Stimulated activated CD8-positive, alpha-beta memory T cell treated with anti-CD3 and anti-CD28 coated beads, Interleukin-15, amount 100 ng/mL, for 24 hours (primary cell): Measurements from ENCODE around the gene TANC2.

Experiments used
- DNase-seq: peaks from one replicate; pipeline ENCODE4 v3.0.0-alpha.2; 2020; ENCODE audit warnings: low read depth

Gene TANC2

DNA sequence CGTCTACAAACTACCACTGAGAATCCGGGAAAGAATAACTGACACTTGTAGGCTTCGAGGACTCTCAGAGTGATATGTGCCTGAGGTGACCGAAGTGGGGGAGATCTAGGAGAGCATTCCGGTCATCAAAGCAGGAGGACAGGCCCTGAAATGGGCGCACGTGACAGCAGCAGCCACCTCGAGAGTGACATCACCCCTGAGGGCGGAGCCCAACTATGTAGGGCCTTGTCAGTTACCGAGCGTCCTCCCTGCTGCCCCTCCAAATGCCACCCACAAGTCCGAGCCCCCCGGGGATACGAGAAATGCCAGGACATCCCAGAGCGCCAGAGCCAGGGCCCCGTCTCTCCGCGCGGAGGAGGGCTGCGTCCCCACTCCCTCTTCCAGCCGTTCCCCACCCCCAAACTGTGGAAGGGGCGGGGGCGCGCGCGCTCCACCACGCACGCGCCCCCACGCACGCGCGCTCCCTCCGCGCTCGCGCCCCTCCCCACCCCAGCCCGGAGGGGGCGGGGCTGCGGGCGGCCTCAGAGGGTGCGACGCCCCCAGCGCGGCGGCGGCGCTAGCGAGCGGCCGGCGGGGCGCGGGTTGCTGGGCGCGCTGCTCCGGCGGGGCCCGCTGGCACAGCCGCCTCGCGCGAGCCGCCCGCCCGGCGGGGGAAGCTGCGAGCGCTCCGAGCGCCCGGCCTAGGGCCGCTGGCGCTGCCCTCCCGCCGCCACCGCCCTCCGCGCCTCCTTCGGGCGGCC is at the start of gene TANC2:
TANC2 (plus strand) TSS at position 550 of the 740 bp plus-strand sequence. CDS start 43,325 bp downstream, outside the sequence.
- DNase-seq = peak; percentile 38

DNA sequence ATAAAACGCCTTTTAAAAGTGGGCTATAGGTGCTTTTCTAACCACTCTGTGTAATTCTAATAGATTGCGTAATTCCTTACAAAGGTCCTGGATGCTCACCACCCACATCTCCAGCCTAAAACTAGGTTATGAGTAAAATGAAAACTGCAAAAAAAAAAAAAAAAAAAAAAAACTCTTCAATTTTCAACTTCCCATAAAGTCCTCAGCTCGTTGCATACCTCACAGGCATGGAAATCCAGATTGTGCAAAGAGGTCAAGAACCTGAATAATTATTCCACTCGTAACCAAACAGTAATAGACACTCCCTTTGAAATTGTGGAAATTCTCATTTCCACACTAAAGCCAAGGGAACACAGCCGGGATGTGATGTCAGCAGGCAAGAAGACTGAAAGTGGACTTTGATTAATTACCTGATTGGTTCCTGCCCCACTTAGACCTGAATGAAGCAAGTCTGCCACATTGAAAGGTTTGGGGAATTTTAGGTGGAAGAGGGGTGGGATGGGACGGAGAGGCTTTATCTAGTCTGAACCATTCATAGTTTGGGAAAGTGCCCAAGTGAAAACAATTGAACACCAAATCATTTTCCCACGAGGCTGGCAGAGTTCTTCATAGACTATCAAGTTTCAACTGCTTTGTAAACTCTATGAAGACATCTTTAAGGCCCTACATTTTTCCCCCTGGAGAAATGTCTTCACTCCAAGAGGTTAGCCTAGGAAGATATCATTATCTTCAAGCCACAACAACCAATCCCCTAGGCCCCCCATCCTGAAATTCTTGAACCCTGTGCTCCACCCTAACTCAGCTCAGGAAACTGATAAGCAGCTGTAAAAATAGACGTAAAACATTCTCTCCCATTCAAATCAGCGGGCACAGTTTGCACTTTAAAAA is 49.1 kb upstream of the TANC2 start:
- no peak for DNase-seq

DNA sequence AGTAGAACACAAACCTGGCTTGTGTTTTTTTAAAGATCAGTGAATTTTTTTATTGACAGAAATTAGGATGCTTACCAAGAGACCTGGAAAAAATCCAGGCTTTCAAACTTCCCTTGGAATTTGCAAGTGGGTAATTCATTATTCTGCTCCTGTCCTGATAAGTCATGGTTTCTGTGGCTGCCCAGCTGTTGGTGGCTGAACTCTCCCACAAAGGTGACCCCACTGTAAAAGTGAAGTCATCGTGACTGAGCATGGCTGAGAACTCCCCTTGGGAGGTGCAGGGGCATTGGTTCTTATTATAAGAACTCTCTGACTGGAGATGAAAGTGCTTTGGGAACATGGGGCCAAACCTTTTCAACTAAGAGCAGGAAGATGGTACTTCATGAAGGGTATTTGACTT is 46.6 kb upstream of the TANC2 start:
- DNase-seq = no peak

DNA sequence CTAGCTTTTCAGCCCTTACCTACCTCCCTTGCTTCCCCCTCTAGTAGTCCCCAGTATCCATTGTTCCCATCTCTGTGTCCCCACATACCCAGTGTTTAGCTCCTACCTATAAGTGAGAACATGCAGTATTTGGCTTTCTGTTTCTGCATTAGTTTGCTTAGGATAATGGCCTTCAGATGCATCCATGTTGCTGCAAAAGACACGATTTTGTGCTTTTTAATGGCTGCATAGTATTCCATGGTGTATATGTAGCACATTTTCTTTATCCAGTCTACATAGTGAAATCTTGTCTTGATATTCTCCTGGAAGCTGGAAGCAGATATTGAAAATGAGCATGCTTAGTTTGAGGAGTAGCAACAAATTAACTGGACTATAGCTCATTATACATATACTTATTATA is 45.7 kb upstream of the TANC2 start:
- no peak for DNase-seq

DNA sequence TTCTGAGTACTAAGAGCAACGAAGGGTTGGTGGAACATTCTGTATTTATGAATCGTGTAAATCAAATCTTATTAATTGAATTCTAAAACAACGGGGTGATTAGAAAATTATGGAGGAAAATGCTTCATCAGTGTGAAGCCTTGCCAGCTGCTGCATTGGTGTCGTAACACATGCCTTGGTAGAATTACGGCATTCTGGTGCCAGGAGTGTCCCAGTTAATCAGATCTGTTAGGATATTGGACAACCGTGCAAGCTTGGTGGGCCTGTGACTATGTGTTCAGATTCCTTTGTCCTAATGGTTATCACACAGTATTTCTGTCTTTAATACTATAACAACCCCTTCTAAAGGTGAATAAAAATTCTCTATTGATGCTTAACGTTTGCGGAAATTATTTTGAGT is 44.2 kb upstream of the TANC2 start:
- no peak for DNase-seq

DNA sequence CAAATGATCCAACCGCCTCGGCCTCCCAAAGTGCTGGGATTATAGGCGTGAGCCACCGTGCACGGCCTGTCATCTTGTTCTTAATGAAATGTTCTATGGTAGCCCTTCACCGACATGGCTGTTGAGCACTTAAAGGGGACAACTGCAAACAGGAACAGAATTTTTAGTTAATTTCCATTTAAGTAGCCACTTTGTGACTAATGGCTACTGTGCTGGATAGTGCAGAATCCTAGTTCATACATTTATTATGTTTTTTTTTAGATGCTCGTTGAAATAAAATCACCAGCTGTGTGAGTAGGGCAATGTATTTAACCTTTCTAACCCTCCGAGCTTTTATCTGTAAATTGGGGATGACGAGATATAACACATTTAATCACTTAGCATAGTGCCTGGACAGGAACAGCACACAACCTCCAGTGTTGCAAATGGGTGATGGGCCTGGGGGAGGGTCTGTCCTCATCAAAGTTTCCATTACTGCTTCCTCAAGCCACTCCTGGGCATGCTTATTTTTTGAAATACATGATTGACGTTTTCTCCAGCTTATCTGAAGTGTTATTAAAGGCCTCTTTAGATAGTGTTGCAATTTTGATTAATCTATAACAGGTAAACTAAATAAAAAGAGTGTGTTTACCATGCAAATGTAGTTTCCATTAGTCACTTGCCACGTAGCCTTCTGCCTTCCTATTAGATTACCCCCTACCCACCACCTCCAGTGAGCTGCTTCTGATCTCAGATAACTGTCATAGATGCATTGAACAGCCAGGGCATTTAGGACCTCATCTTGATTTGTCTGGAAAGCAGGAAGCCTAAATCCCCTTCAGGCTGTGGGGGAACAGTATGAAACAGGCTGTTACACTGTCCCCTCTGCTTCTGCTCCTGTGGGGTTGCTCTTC is 42.5 kb upstream of the TANC2 start:
- DNase-seq = no peak

DNA sequence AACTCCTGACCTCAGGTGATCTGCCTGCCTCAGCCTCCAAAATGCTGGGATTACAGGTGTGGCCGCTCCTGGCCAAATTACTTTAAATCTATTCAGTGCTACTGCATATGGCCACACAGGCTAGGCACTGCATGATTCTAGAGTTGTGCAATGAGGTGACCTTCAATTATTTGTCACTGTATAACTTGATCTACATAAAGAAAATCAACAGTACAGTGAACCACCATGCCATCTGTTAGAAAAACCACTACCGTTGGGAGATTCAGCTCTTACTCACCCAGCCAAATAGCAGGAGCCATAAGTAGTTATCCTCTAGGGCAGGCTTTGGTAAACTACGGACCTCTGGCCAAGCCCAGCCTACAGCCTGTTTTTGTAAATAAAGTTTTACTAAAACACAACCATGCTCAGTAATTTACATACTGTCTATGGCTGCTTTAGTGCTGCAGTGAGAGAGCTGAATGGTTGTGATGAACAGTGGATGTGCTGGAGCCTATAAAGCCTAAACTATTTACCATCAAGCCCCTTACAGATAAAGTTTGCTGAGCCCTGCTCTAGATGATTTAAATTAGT is 40.7 kb upstream of the TANC2 start:
- no peak for DNase-seq

DNA sequence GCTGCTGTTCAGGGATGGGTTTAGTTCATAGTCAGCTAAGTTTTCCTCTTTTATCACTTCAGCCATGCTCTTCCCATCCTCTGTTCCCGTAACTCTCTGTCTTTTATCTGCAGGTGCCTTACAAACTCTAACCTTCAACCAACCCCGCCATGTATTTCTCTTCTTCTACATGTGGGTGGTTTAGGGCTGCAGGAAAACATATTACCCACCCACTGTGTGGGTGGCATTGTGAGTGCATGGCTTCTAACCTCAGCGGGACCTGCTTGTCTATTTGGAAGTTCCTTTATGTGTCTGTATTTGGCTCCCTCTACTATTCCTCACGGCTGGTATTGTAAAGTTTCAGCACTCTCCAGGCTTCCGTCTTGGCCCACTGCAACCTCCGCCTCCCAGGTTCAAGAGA is 39.0 kb upstream of the TANC2 start:
- no peak for DNase-seq

DNA sequence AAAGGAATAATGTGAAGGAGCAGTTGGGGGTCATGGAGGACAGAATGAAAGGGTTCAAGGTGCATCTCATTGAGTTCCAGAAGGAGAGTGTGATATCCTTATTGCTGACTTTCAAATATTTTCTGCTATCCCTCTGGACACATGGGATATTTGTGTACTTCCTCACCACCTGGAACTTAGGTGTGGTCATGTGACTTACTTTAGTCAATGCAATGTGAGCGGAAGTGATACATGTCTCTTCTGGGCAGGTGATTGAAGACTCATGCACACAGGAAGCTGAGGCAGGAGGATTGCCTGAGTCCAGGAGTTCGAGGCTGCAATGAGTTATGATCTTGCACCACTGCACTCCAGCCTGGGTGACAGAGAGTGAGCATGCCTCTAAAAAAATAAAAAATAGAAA is 36.7 kb upstream of the TANC2 start:
- DNase-seq = no peak

DNA sequence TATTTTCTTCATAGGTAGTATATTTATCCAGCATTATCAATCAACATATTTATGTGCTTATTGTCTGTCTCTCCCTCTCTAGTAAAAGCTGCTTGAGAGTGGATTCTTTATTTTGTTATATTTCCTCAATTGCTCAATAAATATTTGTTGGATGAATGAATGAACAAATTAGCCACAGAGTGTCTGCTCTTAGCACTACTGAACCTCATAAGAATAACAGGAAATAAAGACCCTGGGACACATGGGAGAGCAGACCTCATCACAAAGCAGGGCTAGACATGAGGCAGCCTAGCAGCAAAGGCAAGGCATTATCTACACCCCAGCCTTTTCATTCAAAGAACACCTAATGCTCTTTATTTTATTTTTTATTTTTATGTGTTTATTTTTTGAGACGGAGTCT is 34.9 kb upstream of the TANC2 start:
- DNase-seq = no peak

DNA sequence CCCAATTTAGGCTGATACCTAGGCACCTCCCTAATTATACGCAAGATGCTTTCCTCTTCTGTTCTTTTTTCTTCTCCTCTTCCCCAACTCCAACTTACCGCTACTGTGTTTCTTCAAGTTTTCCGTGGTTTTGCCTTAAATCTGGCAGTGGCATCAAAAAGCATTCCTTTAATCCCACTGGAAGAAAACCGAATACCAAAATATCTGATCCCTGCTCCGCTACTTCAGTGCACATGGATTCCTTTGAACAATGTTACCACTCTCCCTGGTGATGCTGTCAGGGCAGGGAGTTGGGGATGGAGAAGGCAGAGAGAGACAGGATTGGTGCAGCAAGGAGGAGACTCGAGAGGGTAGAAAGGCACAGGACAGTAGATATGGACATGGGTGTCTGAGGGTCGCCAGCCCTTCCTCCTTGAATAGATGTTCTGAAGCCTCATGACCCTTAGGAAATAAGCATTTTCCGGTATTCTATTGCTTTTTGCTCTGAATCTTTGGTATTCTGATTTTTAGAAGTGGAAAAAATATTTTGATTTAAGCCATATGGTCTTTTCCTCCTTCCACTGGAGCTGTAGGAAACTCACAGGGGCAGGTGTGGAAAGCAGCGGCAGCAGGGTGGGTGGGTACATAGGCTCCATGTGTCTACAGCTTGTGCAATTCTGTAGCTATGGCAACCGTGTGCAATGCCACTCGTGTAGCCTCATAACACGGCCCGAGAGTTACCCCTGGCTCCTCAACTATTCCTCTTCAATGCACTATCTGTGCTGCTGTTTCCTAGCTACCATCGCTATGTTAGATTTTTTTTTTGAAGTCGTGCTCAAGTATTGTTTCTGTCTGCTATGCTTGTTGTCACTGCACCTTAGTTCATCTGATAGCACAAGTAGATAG is 32.3 kb upstream of the TANC2 start:
- no peak for DNase-seq

DNA sequence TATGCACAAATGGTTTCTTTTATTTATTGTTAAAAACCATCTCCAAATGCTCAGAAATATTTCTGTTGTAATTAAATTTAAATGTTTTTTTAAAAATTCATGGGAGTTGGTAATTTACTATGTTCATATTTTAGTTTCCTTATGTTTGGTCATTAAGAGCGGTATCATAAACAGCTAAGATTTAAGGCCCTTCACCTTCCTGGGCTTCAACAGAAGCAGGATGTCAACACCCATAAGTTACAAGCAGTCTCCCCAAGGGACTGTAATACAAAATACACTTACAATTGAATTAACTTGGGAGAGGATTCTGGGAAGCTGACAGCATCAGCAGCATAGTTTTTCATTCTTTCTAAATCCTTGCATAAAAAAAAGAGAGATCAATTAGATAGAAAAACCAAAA is 30.9 kb upstream of the TANC2 start:
- no peak for DNase-seq

DNA sequence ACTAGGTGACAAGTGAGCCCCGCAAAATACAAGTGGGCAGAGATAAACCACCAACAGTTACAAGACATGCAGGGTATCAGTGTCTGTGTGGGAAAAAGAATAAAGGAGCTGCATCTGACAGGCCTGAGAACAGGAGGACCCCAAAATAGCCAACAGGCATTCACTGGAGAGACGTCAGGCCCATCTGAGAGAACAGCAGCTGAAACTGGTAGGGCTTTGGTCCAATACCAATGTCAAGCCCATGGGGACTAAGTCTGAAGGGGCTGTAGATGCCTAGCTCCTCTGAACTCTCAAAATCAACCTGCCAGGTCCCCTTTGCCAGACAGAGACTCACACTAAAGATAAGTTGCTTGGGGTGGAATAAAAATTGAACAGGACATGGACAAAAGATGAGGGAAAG is 30.5 kb upstream of the TANC2 start:
- no peak for DNase-seq

DNA sequence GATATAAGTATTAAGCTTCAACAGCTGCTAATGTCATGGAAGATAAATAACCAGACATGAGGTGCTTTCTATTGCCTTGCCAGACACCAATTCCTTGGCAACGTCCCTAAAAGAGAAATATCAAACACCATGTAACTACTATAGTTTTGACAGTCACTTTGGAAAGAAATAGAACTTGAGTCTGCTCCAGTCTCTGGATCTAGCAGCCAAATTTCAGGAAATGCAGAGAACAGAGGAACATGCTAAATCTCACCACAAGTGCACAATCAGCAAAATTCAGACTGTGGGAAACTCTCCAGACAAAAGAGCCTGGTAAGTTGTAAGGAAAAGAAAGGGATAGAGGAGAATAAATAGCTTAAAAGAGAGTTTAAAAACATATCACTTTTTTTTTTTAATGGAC is 28.4 kb upstream of the TANC2 start:
- DNase-seq = no peak

DNA sequence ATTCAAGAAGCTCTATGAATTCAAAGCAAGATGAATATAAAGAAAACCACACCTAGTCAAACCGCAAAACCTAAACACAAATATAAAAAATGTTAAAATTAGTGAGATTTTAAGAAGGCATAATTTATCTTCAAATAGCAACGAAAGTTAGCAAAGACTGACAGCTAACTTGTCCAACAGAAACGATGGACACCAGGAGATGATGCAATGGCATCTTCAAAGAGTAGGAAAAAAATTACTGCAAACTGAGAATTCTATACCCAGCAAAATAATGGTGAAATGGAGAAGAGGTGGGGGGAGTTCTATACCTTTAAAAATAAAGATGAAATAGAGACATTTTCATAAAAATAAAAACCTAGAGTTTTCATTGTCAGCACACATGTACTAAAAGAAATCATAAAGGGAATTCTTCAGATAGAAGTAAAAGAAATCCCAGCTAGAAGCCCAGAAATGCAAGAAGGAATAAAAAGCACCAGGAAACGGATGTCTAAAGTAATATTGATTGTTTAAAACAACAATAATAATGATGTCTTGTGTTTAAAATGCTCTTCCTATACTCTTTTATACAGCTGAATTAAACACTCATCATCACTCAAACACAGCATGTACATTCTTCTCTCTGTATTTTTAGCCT is 24.6 kb upstream of the TANC2 start:
- DNase-seq = no peak

DNA sequence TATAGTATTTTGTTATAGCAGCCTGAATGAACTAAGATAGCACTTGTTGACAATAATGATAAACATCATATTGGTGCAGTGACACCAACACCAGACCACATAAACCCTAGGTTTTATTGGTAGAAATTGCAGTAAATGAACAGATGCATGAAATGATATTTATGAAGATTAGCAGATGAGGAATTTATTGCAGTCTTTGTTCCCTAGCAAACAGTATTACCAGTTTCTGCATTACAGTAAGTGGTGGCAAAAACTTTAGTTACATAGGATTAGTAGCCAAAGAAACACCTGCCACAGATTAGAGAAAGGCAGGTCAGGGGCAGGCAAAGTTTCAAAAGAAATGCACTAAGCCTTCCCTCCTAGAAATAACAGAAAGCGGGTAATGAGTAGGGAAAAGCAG is 17.7 kb upstream of the TANC2 start:
- DNase-seq = no peak

DNA sequence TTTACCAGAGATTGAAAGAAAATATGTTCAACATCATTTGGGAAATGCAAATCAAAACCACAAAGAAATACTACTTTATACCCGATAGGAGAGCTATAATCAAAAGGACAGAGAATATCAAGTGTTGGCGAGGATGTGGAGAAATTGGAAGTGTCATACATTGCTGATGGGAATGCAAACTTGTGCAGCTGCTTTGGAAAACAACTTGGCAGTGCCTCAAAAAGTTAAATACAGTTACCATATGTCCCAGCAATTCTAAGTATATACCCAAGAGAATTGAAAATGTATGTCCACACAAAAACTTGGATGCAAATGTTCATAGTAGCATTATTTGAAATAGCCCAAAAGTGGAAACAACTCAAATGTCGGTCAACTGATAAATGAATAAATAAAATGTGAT is 17.0 kb upstream of the TANC2 start:
- no peak for DNase-seq

DNA sequence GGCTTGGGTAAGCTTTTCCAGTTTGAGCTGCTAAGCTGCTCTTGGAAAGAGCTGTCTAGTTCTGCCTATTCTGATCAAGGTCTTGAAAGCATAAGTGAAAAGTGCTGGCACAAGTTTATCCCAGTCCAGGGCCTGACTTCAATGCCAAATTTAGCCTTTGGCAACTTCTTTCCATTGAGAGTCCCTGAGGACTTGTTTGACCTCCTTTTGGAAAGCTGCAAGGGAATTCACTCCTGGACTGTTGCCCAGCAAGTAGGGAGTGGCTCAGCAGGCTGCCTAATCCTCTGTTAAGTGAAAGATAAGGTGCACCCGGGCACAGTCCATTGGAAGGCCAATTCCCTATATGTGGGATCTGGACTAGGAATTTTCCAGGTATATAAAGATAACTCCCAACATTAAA is 16.0 kb upstream of the TANC2 start:
- DNase-seq = no peak

DNA sequence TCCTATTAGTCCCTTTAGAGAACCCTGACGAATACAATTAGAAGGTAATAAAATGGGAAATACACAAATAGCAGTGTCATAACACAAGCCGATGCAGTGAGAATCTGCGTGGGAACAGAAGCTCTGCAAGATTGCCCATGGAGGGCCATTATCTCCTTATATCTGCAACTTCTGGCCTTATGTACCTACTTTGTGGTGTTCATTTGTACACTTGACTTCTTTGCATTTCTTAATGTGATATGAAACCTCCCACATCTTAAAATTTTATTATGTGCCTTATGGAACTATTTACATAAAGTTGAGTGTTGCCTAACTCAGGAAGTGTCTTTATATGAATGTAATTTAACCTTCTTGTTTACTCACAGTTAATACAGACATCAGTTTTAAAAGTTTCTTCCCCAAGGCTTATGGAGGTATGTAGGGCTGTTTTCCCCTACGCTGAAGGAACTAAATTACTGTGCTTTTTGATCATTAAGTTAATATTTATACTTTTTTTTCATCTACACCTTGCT is 10.1 kb upstream of the TANC2 start:
- DNase-seq = no peak

DNA sequence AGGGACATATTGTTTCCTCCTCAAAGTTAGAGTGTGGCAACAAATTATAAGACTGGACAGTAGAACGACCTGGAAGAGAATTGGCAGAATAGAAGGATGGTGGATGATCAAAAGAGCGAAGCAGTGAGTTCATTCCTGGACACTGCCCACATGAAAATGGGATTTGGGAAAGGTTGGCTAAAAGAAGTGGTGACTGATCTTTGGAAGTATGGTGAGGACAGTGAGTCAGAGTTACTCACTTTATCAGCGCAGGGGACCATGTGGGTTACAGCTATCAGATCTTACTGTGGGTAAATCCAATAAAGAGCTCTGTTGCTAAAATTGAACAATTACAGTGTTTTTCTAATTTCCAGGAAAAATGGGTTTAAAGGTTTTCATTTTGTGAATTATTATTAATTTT is 2.7 kb upstream of the TANC2 start:
- no peak for DNase-seq
